HEK293T (cell line): ENCODE results near the gene CDYL2.

Experiments used
- ARNT ChIP-seq: fragments of 450-650 bp; IDR thresholded peaks from 2 replicates; pipeline ENCODE4 v1.6.1; 2017; ENCODE audit warnings: mild to moderate bottlenecking
- FOXM1 ChIP-seq: fragments of 450-650 bp; IDR thresholded peaks from 2 replicates; pipeline ENCODE4 v1.6.1; 2017; ENCODE audit warnings: mild to moderate bottlenecking, borderline replicate concordance
- SP1 ChIP-seq: fragments of 450-650 bp; IDR thresholded peaks from 2 replicates; pipeline ENCODE4 v1.6.1; 2017
- TARDBP ChIP-seq: fragments of 450-650 bp; IDR thresholded peaks from 2 replicates; pipeline ENCODE4 v1.6.1; 2016

GRCh38 chr16:80623376-80623775 is 181.0 kb downstream of the CDYL2 start:
- no peak for TF ChIP-seq SP1
- no peak for TF ChIP-seq ARNT
- no peak for TF ChIP-seq FOXM1
- TF ChIP-seq TARDBP = no peak
